Fibroblast of lung (primary cell): ENCODE measurements around the gene RPL22.

Experiments
- CTCF ChIP-seq, 2 donors: IDR thresholded peaks in 1 of 2; conservative IDR thresholded peaks in 1 of 2; 1 replicate in 1 of 2; 2 replicates in 1 of 2; pipeline ENCODE4 v1.5.1; 2011 to 2012; ENCODE audit warnings: low read length in 2 of 2, control low read depth in 1 of 2, inconsistent platforms in 1 of 2, low read depth in 1 of 2, mild to moderate bottlenecking in 1 of 2
- EZH2 ChIP-seq: IDR thresholded peaks from 2 replicates; pipeline ENCODE4 v1.5.1; 2012; ENCODE audit warnings: low read length, control low read depth, mild to moderate bottlenecking; ENCODE audit errors: missing control alignments

GRCh38 chr1:6157528-6158174 is 41.7 kb downstream of the RPL22 start:
- TF ChIP-seq CTCF (conservative IDR thresholded peaks at IDR 0.05 in 1 of 2, IDR thresholded peaks at IDR 0.05 in 1 of 2; ENCODE audit: low read depth in 1 of 2, low read length in 2 of 2) (no peak), EZH2 (no peak)
